Activated CD4-positive, alpha-beta memory T cell treated with anti-CD3 and anti-CD28 coated beads for 36 hours (primary cell): ENCODE data around the gene PARP9. TPM values are rescaled to one million over a fixed set of nuclear protein-coding genes. Genes with fewer than 3 reads are reported as not detected.

Experiments used
- total RNA-seq, 2 experiments: library from RNA; stranded (reverse); gene quantifications; one replicate each; pipeline ENCODE4 v1.2.3, GENCODE V29; 2021

Gene PARP9
- total RNA-seq, 2 experiments from 2014 or later: 38.1 to 38.4 TPM

Other genes with a start within 250 kb of the PARP9 start
- not detected for gene CSTA, start 239.1 kb downstream of the PARP9 start, total RNA-seq
- 10 to 100 TPM; 86.4 to 87.8 TPM for gene MIX23, start 181.1 kb downstream of the PARP9 start, total RNA-seq
- 100 to 1,000 TPM in 1 of 2 experiments, 10 to 100 TPM in 1; 99.1 to 102 TPM for gene FAM162A, start 180.1 kb downstream of the PARP9 start, total RNA-seq
- gene WDR5B, start 148.2 kb downstream of the PARP9 start, total RNA-seq: 1 to 10 TPM; 3.7 to 4.4 TPM
- 10 to 100 TPM; 43.4 to 46.0 TPM for gene KPNA1, start 49.4 kb downstream of the PARP9 start, total RNA-seq
- gene DTX3L, start within 50 bp of the PARP9 start, total RNA-seq: 10 to 100 TPM; 39.6 to 40.8 TPM
- gene PARP15, start 13.3 kb upstream of the PARP9 start, total RNA-seq: 10 to 100 TPM in 1 of 2 experiments, 1 to 10 TPM in 1; 9.1 to 11.0 TPM
- gene PARP14, start 116.5 kb upstream of the PARP9 start, total RNA-seq: 10 to 100 TPM; 50.8 to 51.6 TPM
- gene HSPBAP1, start 229.5 kb upstream of the PARP9 start, total RNA-seq: 1 to 10 TPM; 4.8 TPM
- gene SLC49A4, start 230.8 kb upstream of the PARP9 start, total RNA-seq: 1 to 10 TPM; 2.3 to 2.7 TPM